MM.1S (cell line): ENCODE data around the gene FIBCD1.

Experiments
- CTCF ChIP-seq: fragments of 300-600 bp; sonication (generic); IDR thresholded peaks from 2 replicates; pipeline ENCODE4 v1.5.1; 2016; ENCODE audit warnings: antibody characterized with exemption, low read length, mixed read lengths
- EZH2 ChIP-seq: fragments of 300-600 bp; sonication (generic); optimal IDR thresholded peaks from 2 replicates; pipeline ENCODE3; 2017; ENCODE audit warnings: low read depth, mild to moderate bottlenecking, antibody characterized with exemption, low read length, mixed read lengths

- TF ChIP-seq CTCF (no peak), EZH2 (no peak)
Observed at GRCh38 chr9:130931508-130932254, 7.4 kb downstream of the FIBCD1 start.
